HG03460 (cell line): ENCODE measurements around the gene RABGAP1L.
"Not testable (repeated sequence)": the region's sequence is repeated elsewhere in the genome, so short reads cannot be mapped to it uniquely, and the experiment has no call there.

Experiments used
- ATAC-seq: cut with Tn5 transposase; IDR thresholded peaks from one replicate; pipeline ENCODE4 v1.9.1; 2021; ENCODE audit not compliant: unreplicated experiment

Gene RABGAP1L

GRCh38 chr1:174550296-174550695 lies 391.0 kb downstream of the RABGAP1L start:
- ATAC-seq, result no peak

- no peak for ATAC-seq
Measured at GRCh38 chr1:174556392-174556791, 397.1 kb downstream of the RABGAP1L start.

- ATAC-seq, result no peak
Measured at GRCh38 chr1:174568551-174568950, 409.2 kb downstream of the RABGAP1L start.

GRCh38 chr1:174569240-174569639 lies 409.9 kb downstream of the RABGAP1L start:
- ATAC-seq, result no peak

GRCh38 chr1:174572771-174573170 lies 413.5 kb downstream of the RABGAP1L start:
- ATAC-seq, result no peak

- ATAC-seq, result not testable (repeated sequence)
Measured at GRCh38 chr1:174576120-174576519, 416.8 kb downstream of the RABGAP1L start.

GRCh38 chr1:174577681-174578080 lies 418.4 kb downstream of the RABGAP1L start:
- ATAC-seq, result no peak

GRCh38 chr1:174580801-174581200 lies 421.5 kb downstream of the RABGAP1L start:
- no peak for ATAC-seq

- no peak for ATAC-seq
Measured at GRCh38 chr1:174583316-174583715, 424.0 kb downstream of the RABGAP1L start.

- ATAC-seq, result no peak
Measured at GRCh38 chr1:174584071-174584470, 424.8 kb downstream of the RABGAP1L start.

- not testable (repeated sequence) for ATAC-seq
Measured at GRCh38 chr1:174588618-174589017, 429.3 kb downstream of the RABGAP1L start.

- ATAC-seq, result no peak
Measured at GRCh38 chr1:174605198-174605597, 445.9 kb downstream of the RABGAP1L start.

- ATAC-seq, result no peak
Measured at GRCh38 chr1:174606471-174606870, 447.2 kb downstream of the RABGAP1L start.

- ATAC-seq, result not testable (repeated sequence)
Measured at GRCh38 chr1:174617905-174618304, 458.6 kb downstream of the RABGAP1L start.

- no peak for ATAC-seq
Measured at GRCh38 chr1:174623324-174624035, 464.2 kb downstream of the RABGAP1L start.

- no peak for ATAC-seq
Measured at GRCh38 chr1:174626031-174627025, 467.0 kb downstream of the RABGAP1L start.

- ATAC-seq, result no peak
Measured at GRCh38 chr1:174637487-174637886, 478.2 kb downstream of the RABGAP1L start.

- ATAC-seq, result no peak
Measured at GRCh38 chr1:174639461-174639860, 480.1 kb downstream of the RABGAP1L start.

GRCh38 chr1:174640783-174641182 lies 481.5 kb downstream of the RABGAP1L start:
- ATAC-seq, result no peak

GRCh38 chr1:174642393-174642792 lies 483.1 kb downstream of the RABGAP1L start:
- no peak for ATAC-seq

- ATAC-seq, result no peak
Measured at GRCh38 chr1:174643206-174643605, 483.9 kb downstream of the RABGAP1L start.

GRCh38 chr1:174649572-174649971 lies 490.3 kb downstream of the RABGAP1L start:
- ATAC-seq, result not testable (repeated sequence)
